ENCODE results near the gene CA5B. TPM values are rescaled to one million over a fixed set of nuclear protein-coding genes. Genes with fewer than 3 reads are reported as not detected.

Gene CA5B
- total and polyA plus RNA-seq, 8 donors: 1.2 to 102 (median 17.6) TPM; not detected in 1

DNA sequence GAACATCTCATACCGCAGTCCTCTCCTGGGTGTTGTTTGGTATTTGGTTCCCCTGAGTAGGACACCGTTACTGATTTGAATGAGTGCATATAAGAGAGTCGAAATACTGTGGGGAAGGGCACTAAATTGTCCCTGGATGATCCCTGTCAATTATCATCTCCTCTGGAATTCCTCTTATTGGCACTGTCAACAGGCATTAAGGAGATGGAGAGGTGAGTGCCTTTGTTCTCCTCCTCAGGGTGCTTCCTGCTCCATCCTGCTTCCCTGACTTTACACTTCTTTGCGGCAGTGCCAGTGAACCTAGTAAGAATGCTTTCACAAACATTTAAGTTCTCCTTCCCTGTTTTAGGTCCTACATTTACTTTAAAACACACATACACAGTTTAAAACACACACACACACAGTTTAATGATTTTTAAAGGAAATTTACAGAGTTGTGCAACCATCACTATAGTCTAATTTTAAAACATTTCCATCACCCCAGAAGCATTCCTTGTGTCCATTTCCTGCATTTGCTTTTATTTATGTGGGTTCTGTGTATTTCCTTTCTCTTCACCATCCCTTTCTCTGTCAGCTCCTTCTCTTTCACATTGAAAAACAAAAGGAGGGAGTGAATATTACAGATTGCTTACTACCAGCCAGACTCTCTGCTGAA, 31.4 kb downstream of the CA5B start:
- 76 to 91% (median 81%) methylated on average over 4 of the region's 4 CpGs for WGBS, 5 donors
- intact Hi-C loops (cut with DNase I; ENCODE audit: low total_unique reads): no loop called here

GRCh38 chrX:15781961-15782699, 44.1 kb downstream of the CA5B start:
- no peak overlapping the region for H3K4me3 ChIP-seq
- no peak for TF ChIP-seq CTCF (IDR thresholded peaks at IDR 0.05)
- no peak for TF ChIP-seq POLR2AphosphoS5 (IDR thresholded peaks at IDR 0.05)
- no peak for TF ChIP-seq POLR2A (IDR thresholded peaks at IDR 0.05)
- no peak for TF ChIP-seq EP300 (IDR thresholded peaks at IDR 0.05)
- no peak for DNase-seq
- H3K27me3 ChIP-seq: no peaks in the 10 kb centered on the region
- H3K27ac ChIP-seq: peak overlapping the region in 2 of 5 donors; percentile 36 to 53
- H3K36me3 ChIP-seq: peaks cover 0 to 72% (median 42%) of the 10 kb centered on the region in 4 donors
- H3K9me3 ChIP-seq: no peaks in the 10 kb centered on the region
- H3K4me1 ChIP-seq: no peaks in the 10 kb centered on the region
- intact Hi-C loops (cut with DNase I; ENCODE audit: low total_unique reads): no loop called here
- 67 to 86% (median 74%) methylated on average over 13 of the region's 13 CpGs for WGBS, 5 donors

More for the DNA sequence above, 31.4 kb downstream of the CA5B start:
- no peak overlapping the region for H3K27ac ChIP-seq
- no peaks in the 10 kb centered on the region for H3K27me3 ChIP-seq
- no peak for TF ChIP-seq CTCF (IDR thresholded peaks at IDR 0.05)
- H3K36me3 ChIP-seq: peaks cover 0 to 41% (median 12%) of the 10 kb centered on the region in 4 donors
- H3K4me3 ChIP-seq: no peak overlapping the region
- no peaks in the 10 kb centered on the region for H3K9me3 ChIP-seq
- DNase-seq: no peak
- H3K4me1 ChIP-seq: no peaks in the 10 kb centered on the region

GRCh38 chrX:15785176-15785750, 47.2 kb downstream of the CA5B start:
- H3K27me3 ChIP-seq: no peaks in the 10 kb centered on the region
- intact Hi-C loops (cut with DNase I; ENCODE audit: low total_unique reads): no loop called here
- 82 to 91% (median 91%) methylated on average over 3 of the region's 3 CpGs for WGBS, 5 donors
- H3K27ac ChIP-seq: no peak overlapping the region
- H3K4me3 ChIP-seq: no peak overlapping the region
- no peak for TF ChIP-seq CTCF (IDR thresholded peaks at IDR 0.05)
- TF ChIP-seq EP300 (IDR thresholded peaks at IDR 0.05): no peak
- no peak for TF ChIP-seq POLR2A (IDR thresholded peaks at IDR 0.05)
- no peak for TF ChIP-seq POLR2AphosphoS5 (IDR thresholded peaks at IDR 0.05)
- peaks cover 0 to 44% (median 27%) of the 10 kb centered on the region in 4 donors for H3K36me3 ChIP-seq
- no peak for DNase-seq
- no peaks in the 10 kb centered on the region for H3K9me3 ChIP-seq
- peaks cover 0 to 10% (median 4%) of the 10 kb centered on the region in 4 donors for H3K4me1 ChIP-seq

DNA sequence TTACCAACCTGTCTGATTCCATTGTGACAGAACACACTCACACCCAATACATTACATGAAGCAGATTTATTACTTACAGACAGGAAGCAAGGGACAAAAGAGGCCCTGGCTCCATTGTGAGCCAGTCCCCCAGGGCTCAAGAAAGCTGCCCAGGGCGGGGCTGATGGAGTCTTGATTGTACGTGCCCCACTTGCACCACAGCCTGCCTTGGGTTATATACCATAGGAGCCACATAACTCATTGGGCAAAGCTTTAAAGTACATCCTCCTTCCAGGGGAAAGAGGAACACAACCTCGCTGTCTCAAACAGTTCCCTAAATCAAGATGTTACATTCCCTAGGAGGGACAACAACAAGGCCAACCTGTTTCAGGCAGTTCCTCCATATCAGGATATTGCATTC, 48.8 kb downstream of the CA5B start:
- Histone ChIP-seq H3K4me1 (peaks cover 0 to 22% (median 12%) of the 10 kb centered on the region in 4 donors), H3K36me3 (peaks cover 0 to 28% (median 16%) of the 10 kb centered on the region in 4 donors), H3K4me3 (no peak overlapping the region), H3K27me3 (no peaks in the 10 kb centered on the region), H3K9me3 (no peaks in the 10 kb centered on the region), H3K27ac (no peak overlapping the region)
- DNase-seq: peak in 1 of 2 donors; percentile 3
- WGBS, 5 donors: 67 to 80% (median 77%) methylated on average over 1 to 3 of the region's 3 CpGs; no CpG with 5 or more reads in 1 of the 5 donors
- TF ChIP-seq POLR2A (IDR thresholded peaks at IDR 0.05): no peak
- no peak for TF ChIP-seq EP300 (IDR thresholded peaks at IDR 0.05)
- no peak for TF ChIP-seq CTCF (IDR thresholded peaks at IDR 0.05)
- TF ChIP-seq POLR2AphosphoS5 (IDR thresholded peaks at IDR 0.05): no peak
- intact Hi-C loops (cut with DNase I; ENCODE audit: low total_unique reads): no loop called here
